ENCODE data around the gene CCT8L2. TPM values are rescaled to one million over a fixed set of nuclear protein-coding genes. Genes with fewer than 3 reads are reported as not detected.
"Not testable (repeated sequence)": the region's sequence is repeated elsewhere in the genome, so short reads cannot be mapped to it uniquely, and the experiment has no call there.

CCT8L2 gene
- total RNA-seq, 1 experiment from 2014 or later: not detected

GRCh38 chr22:16586170-16586569, 6.4 kb downstream of the CCT8L2 start:
- no peaks in the 10 kb centered on the region for H3K9me3 ChIP-seq (ENCODE audit: control insufficient read depth in 1 of 2, insufficient read depth in 1 of 2, low read depth in 1 of 2, low read length in 2 of 2)
- no peak overlapping the region for H3K27ac ChIP-seq (ENCODE audit: low read depth, low read length)
- no peaks in the 10 kb centered on the region for H3K36me3 ChIP-seq (ENCODE audit: control insufficient read depth in 1 of 2, insufficient read depth in 2 of 2, low read length in 2 of 2)
- intact Hi-C loops (cut with micrococcal nuclease): no loop called here
- no TSS peak for BruUV-seq (replicated peaks)
- ChIA-PET RAD21 (ENCODE audit: low non-redundant PET in 1 of 2, low total read pairs in 2 of 2, uncharacterized antibody in 2 of 2, unreplicated experiment in 2 of 2) (no interaction called here), CTCF (no interaction called here), POLR2A (no interaction called here)
- no peaks in the 10 kb centered on the region for H3K27me3 ChIP-seq (ENCODE audit: insufficient read depth, low read length)
- no peaks in the 10 kb centered on the region for H3K4me1 ChIP-seq (ENCODE audit: control insufficient read depth in 1 of 2, insufficient read depth in 2 of 2, low read length in 2 of 2)
- no peak overlapping the region for H3K9ac ChIP-seq (ENCODE audit: low read length)
- H4K20me1 ChIP-seq (ENCODE audit: insufficient read depth): no peaks in the 10 kb centered on the region
- no peak overlapping the region for H3K4me3 ChIP-seq (replicated peaks in 1 of 2; ENCODE audit: low read depth in 1 of 2, low read length in 2 of 2)
- no peaks in the 10 kb centered on the region for H3K9me2 ChIP-seq (ENCODE audit: insufficient read depth)
- no peaks in the 10 kb centered on the region for H3K79me2 ChIP-seq (ENCODE audit: insufficient read depth, low read length)
- no peak overlapping the region for H2AFZ ChIP-seq (ENCODE audit: low read depth, low read length, poor library complexity, severe bottlenecking)
- ATAC-seq: no peak
- no peak for DNase-seq (ENCODE audit: low read depth, low spot score)
- no peak overlapping the region for H3K4me2 ChIP-seq (ENCODE audit: low read length)
- no peak for TF ChIP-seq EZH2phosphoT487 (IDR thresholded peaks at IDR 0.05; ENCODE audit: borderline replicate concordance)
- TF ChIP-seq, protein P1, sequence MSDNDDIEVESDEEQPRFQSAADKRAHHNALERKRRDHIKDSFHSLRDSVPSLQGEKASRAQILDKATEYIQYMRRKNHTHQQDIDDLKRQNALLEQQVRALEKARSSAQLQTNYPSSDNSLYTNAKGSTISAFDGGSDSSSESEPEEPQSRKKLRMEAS (IDR thresholded peaks at IDR 0.05): no peak
- no peak for TF ChIP-seq POLR2A (IDR thresholded peaks at IDR 0.05; ENCODE audit: borderline replicate concordance, extremely low read depth, insufficient read depth, insufficient read length)
- no peak for TF ChIP-seq FOSL1 (IDR thresholded peaks at IDR 0.05; ENCODE audit: low read depth)
- no peak for TF ChIP-seq EZH2 (IDR thresholded peaks at IDR 0.05)
- TF ChIP-seq, protein P2, sequence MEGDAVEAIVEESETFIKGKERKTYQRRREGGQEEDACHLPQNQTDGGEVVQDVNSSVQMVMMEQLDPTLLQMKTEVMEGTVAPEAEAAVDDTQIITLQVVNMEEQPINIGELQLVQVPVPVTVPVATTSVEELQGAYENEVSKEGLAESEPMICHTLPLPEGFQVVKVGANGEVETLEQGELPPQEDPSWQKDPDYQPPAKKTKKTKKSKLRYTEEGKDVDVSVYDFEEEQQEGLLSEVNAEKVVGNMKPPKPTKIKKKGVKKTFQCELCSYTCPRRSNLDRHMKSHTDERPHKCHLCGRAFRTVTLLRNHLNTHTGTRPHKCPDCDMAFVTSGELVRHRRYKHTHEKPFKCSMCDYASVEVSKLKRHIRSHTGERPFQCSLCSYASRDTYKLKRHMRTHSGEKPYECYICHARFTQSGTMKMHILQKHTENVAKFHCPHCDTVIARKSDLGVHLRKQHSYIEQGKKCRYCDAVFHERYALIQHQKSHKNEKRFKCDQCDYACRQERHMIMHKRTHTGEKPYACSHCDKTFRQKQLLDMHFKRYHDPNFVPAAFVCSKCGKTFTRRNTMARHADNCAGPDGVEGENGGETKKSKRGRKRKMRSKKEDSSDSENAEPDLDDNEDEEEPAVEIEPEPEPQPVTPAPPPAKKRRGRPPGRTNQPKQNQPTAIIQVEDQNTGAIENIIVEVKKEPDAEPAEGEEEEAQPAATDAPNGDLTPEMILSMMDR (IDR thresholded peaks at IDR 0.05 in 2 of 3, conservative IDR thresholded peaks at IDR 0.05 in 1 of 3; ENCODE audit: borderline replicate concordance in 1 of 3, insufficient read depth in 1 of 3, low read depth in 2 of 3, low read length in 2 of 3): no peak
- TF ChIP-seq JUND (IDR thresholded peaks at IDR 0.05): no peak
- TF ChIP-seq CEBPB (IDR thresholded peaks at IDR 0.05; ENCODE audit: low read depth): no peak
- no peak for TF ChIP-seq SRF (IDR thresholded peaks at IDR 0.05; ENCODE audit: low read depth)
- TF ChIP-seq SP1 (IDR thresholded peaks at IDR 0.05; ENCODE audit: low read depth): no peak
- no peak for TF ChIP-seq YY1 (IDR thresholded peaks at IDR 0.05; ENCODE audit: extremely low read depth, insufficient replicate concordance, low read depth, low read length)
- no peak for TF ChIP-seq SIN3A (IDR thresholded peaks at IDR 0.05; ENCODE audit: low read depth)
- TF ChIP-seq, protein P3, sequence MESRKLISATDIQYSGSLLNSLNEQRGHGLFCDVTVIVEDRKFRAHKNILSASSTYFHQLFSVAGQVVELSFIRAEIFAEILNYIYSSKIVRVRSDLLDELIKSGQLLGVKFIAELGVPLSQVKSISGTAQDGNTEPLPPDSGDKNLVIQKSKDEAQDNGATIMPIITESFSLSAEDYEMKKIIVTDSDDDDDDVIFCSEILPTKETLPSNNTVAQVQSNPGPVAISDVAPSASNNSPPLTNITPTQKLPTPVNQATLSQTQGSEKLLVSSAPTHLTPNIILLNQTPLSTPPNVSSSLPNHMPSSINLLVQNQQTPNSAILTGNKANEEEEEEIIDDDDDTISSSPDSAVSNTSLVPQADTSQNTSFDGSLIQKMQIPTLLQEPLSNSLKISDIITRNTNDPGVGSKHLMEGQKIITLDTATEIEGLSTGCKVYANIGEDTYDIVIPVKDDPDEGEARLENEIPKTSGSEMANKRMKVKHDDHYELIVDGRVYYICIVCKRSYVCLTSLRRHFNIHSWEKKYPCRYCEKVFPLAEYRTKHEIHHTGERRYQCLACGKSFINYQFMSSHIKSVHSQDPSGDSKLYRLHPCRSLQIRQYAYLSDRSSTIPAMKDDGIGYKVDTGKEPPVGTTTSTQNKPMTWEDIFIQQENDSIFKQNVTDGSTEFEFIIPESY (IDR thresholded peaks at IDR 0.05; ENCODE audit: extremely low read depth, insufficient replicate concordance, low read length): no peak
- no peak for TF ChIP-seq POLR2AphosphoS5 (IDR thresholded peaks at IDR 0.05; ENCODE audit: low read depth, low read length)

DNA sequence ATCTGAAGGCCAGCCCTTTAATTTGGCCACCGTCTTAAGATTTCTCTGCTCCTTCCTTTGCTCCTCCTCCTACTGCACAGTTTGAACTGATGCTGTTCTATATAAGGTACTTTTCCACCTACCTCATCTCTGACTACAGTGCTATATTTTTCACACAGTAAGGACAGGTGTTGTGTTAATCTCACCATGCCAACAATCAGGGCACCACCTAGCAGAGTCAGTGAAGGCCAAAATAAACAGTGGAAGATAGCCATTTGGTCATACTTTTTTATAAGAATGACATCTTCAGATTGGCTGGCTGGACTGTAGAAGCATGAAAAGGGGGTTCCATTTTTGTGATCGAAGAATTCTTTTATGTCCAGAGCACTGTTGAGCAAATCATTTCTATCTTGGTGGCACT, 11.7 kb downstream of the CCT8L2 start:
- intact Hi-C loops (cut with micrococcal nuclease); H3K27me3 ChIP-seq (ENCODE audit: insufficient read depth, low read length); H3K4me3 ChIP-seq (replicated peaks in 1 of 2; ENCODE audit: low read depth in 1 of 2, low read length in 2 of 2); BruUV-seq (replicated peaks); ATAC-seq; CTCF ChIA-PET; H3K9me2 ChIP-seq (ENCODE audit: insufficient read depth); H3K9ac ChIP-seq (ENCODE audit: low read length); RAD21 ChIA-PET (ENCODE audit: low non-redundant PET in 1 of 2, low total read pairs in 2 of 2, uncharacterized antibody in 2 of 2, unreplicated experiment in 2 of 2); H3K79me2 ChIP-seq (ENCODE audit: insufficient read depth, low read length); POLR2A ChIA-PET; H3K36me3 ChIP-seq (ENCODE audit: control insufficient read depth in 1 of 2, insufficient read depth in 2 of 2, low read length in 2 of 2); H4K20me1 ChIP-seq (ENCODE audit: insufficient read depth); H3K4me1 ChIP-seq (ENCODE audit: control insufficient read depth in 1 of 2, insufficient read depth in 2 of 2, low read length in 2 of 2); H3K4me2 ChIP-seq (ENCODE audit: low read length); H3K27ac ChIP-seq (ENCODE audit: low read depth, low read length); H2AFZ ChIP-seq (ENCODE audit: low read depth, low read length, poor library complexity, severe bottlenecking); H3K9me3 ChIP-seq (ENCODE audit: control insufficient read depth in 1 of 2, insufficient read depth in 1 of 2, low read depth in 1 of 2, low read length in 2 of 2); DNase-seq (ENCODE audit: low read depth, low spot score): not testable (repeated sequence)

Measured in HCT116 (cell line).